Measurements from ENCODE around the gene MAPK6. TPM values are rescaled to one million over a fixed set of nuclear protein-coding genes. Genes with fewer than 3 reads are reported as not detected.
"Not testable (repeated sequence)": the region's sequence is repeated elsewhere in the genome, so short reads cannot be mapped to it uniquely, and the experiment has no call there.

Gene MAPK6
- total RNA-seq, 1 donor from 2014 or later: 16.2 TPM

GRCh38 chr15:52094811-52095584, 76.0 kb downstream of the MAPK6 start:
- CTCF ChIA-PET: interaction anchor here (1.2 kb wide), 1 partner anchor 17 kb away, joined by 3 read pairs; no protein-coding TSS in a partner anchor
- TF ChIP-seq, protein P1, sequence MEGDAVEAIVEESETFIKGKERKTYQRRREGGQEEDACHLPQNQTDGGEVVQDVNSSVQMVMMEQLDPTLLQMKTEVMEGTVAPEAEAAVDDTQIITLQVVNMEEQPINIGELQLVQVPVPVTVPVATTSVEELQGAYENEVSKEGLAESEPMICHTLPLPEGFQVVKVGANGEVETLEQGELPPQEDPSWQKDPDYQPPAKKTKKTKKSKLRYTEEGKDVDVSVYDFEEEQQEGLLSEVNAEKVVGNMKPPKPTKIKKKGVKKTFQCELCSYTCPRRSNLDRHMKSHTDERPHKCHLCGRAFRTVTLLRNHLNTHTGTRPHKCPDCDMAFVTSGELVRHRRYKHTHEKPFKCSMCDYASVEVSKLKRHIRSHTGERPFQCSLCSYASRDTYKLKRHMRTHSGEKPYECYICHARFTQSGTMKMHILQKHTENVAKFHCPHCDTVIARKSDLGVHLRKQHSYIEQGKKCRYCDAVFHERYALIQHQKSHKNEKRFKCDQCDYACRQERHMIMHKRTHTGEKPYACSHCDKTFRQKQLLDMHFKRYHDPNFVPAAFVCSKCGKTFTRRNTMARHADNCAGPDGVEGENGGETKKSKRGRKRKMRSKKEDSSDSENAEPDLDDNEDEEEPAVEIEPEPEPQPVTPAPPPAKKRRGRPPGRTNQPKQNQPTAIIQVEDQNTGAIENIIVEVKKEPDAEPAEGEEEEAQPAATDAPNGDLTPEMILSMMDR (IDR thresholded peaks at IDR 0.05): no peak
- ATAC-seq (ENCODE audit: low read depth) (no peak), DNase-seq (no peak)
- no peaks in the 10 kb centered on the region for H3K4me1 Mint-ChIP-seq
- no peak overlapping the region for H3K4me3 Mint-ChIP-seq
- H3K9me3 Mint-ChIP-seq: peaks cover 6% of the 10 kb centered on the region
- no peaks in the 10 kb centered on the region for H3K36me3 Mint-ChIP-seq (ENCODE audit: low read depth)
- intact Hi-C loops (cut with micrococcal nuclease): no loop called here
- POLR2A ChIA-PET: interaction anchor here (0.6 kb wide), 1 partner anchor 123 kb away, joined by 3 read pairs; the partner anchor contains the start of gene LEO1
- H3K27me3 Mint-ChIP-seq: no peaks in the 10 kb centered on the region
- no peak overlapping the region for H3K27ac Mint-ChIP-seq

- Mint-ChIP-seq H3K27ac (no peak overlapping the region), H3K36me3 (ENCODE audit: low read depth) (no peaks in the 10 kb centered on the region), H3K27me3 (no peaks in the 10 kb centered on the region), H3K9me3 (no peaks in the 10 kb centered on the region), H3K4me3 (no peak overlapping the region), H3K4me1 (no peaks in the 10 kb centered on the region)
- POLR2A ChIA-PET: no interaction called here
- TF ChIP-seq, protein P1 (IDR thresholded peaks at IDR 0.05): no peak
- CTCF ChIA-PET: no interaction called here
- ATAC-seq (ENCODE audit: low read depth): no peak
- no peak for DNase-seq
- intact Hi-C loops (cut with micrococcal nuclease): no loop called here
These were observed 76.7 kb downstream of the MAPK6 start for GRCh38 chr15:52095597-52096262.

- CTCF ChIA-PET: interaction anchor here (1.3 kb wide), 1 partner anchor 18 kb away, joined by 6 read pairs; no protein-coding TSS in a partner anchor
- H3K9me3 Mint-ChIP-seq; H3K27ac Mint-ChIP-seq; POLR2A ChIA-PET; intact Hi-C loops (cut with micrococcal nuclease); H3K27me3 Mint-ChIP-seq; H3K4me1 Mint-ChIP-seq; H3K36me3 Mint-ChIP-seq (ENCODE audit: low read depth); ATAC-seq (ENCODE audit: low read depth); H3K4me3 Mint-ChIP-seq; DNase-seq: not testable (repeated sequence)
These were observed 77.5 kb downstream of the MAPK6 start for GRCh38 chr15:52096536-52096935.

DNA sequence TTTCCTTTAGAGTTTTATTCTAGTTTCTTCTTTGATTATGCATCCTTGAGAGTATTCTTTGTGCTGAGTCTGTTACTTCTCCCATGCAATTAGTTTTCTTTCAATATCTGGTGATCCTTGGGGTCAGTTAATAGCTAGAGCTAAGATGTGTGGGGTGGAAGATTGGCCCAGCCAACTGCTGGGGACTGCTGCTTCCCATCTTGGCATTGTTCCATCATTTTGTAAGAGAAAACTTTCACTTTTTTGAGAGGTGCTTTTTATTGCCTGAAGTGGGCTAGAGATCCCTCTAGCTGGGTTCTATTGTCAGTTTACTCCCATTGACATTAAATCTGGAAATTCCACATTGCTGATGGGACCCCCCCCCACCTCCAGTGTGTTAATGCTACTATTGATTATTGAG, 78.2 kb downstream of the MAPK6 start:
- Mint-ChIP-seq H3K4me1 (peaks cover 7% of the 10 kb centered on the region), H3K4me3 (no peak overlapping the region), H3K27ac (no peak overlapping the region), H3K27me3 (no peaks in the 10 kb centered on the region), H3K9me3 (no peaks in the 10 kb centered on the region), H3K36me3 (ENCODE audit: low read depth) (no peaks in the 10 kb centered on the region)
- ATAC-seq (ENCODE audit: low read depth) (no peak), DNase-seq (no peak)
- POLR2A ChIA-PET: interaction anchor here (0.6 kb wide), 1 partner anchor 161 kb away, joined by 3 read pairs; no protein-coding TSS in a partner anchor
- intact Hi-C loops (cut with micrococcal nuclease): no loop called here
- TF ChIP-seq, protein P1 (IDR thresholded peaks at IDR 0.05): no peak
- CTCF ChIA-PET: interaction anchor here (1.3 kb wide), 1 partner anchor 19 kb away, joined by 6 read pairs; no protein-coding TSS in a partner anchor

- ATAC-seq (ENCODE audit: low read depth) (no peak), DNase-seq (no peak)
- Mint-ChIP-seq H3K4me1 (peaks cover 19% of the 10 kb centered on the region), H3K36me3 (ENCODE audit: low read depth) (no peaks in the 10 kb centered on the region), H3K4me3 (no peak overlapping the region), H3K27ac (no peak overlapping the region), H3K27me3 (no peaks in the 10 kb centered on the region), H3K9me3 (no peaks in the 10 kb centered on the region)
- TF ChIP-seq, protein P1 (IDR thresholded peaks at IDR 0.05): no peak
- ChIA-PET POLR2A (interaction anchor here (0.7 kb wide), 1 partner anchor 30 kb away, joined by 5 read pairs; no protein-coding TSS in a partner anchor), CTCF (no interaction called here)
- intact Hi-C loops (cut with micrococcal nuclease): no loop called here
These were observed 79.3 kb downstream of the MAPK6 start for GRCh38 chr15:52098323-52098722.

All from activated B cell treated with CpG ODN at 0.5 μM for 24 hours (primary cell).